Lung (tissue), 12 donors: ENCODE results near the gene B3GALT5. TPM values are rescaled to one million over a fixed set of nuclear protein-coding genes. Genes with fewer than 3 reads are reported as not detected.

Source experiments
- ATAC-seq: fragments of 200-7000 bp; cut with Tn5 transposase; one replicate; pipeline ENCODE4 v1.9.1; 2020; ENCODE audit warnings: moderate number of reproducible peaks; ENCODE audit not compliant: insufficient read depth, low FRiP score
- DNase-seq, 3 donors: peaks; one replicate each; pipeline ENCODE4 v3.0.0-alpha.2; 2013 to 2017
- H3K27ac ChIP-seq, 2 donors: one replicate each; pipeline ENCODE4 v1.5.1; 2013; ENCODE audit warnings: mild to moderate bottlenecking in 2 of 2, moderate library complexity in 2 of 2, control low read depth in 1 of 2, inconsistent platforms in 1 of 2, low read depth in 1 of 2, low read length in 1 of 2
- H3K27me3 ChIP-seq, 3 donors: one replicate each; pipeline ENCODE4 v1.5.1; 2013; ENCODE audit warnings: low read length in 2 of 3; ENCODE audit not compliant: control insufficient read depth in 3 of 3, insufficient read depth in 3 of 3
- H3K36me3 ChIP-seq, 4 donors: one replicate each; pipeline ENCODE4 v1.5.1; 2013; ENCODE audit warnings: low read length in 4 of 4, mild to moderate bottlenecking in 1 of 4, moderate library complexity in 1 of 4; ENCODE audit not compliant: control insufficient read depth in 4 of 4, insufficient read depth in 4 of 4
- H3K4me1 ChIP-seq, 5 donors: one replicate each; pipeline ENCODE4 v1.5.1; 2013; ENCODE audit warnings: low read length in 5 of 5, mild to moderate bottlenecking in 2 of 5, moderate library complexity in 1 of 5; ENCODE audit not compliant: control insufficient read depth in 5 of 5, insufficient read depth in 5 of 5
- H3K4me3 ChIP-seq: one replicate; pipeline ENCODE4 v1.5.1; 2013; ENCODE audit warnings: mild to moderate bottlenecking, control low read depth, moderate library complexity
- H3K9ac ChIP-seq, 2 donors: one replicate each; pipeline ENCODE4 v1.5.1; 2013; ENCODE audit warnings: low read length in 2 of 2, control low read depth in 1 of 2; ENCODE audit not compliant: insufficient read depth in 1 of 2
- H3K9me3 ChIP-seq, 4 donors: one replicate each; pipeline ENCODE4 v1.5.1; 2013; ENCODE audit warnings: low read length in 3 of 4, mild to moderate bottlenecking in 1 of 4, moderate library complexity in 1 of 4; ENCODE audit not compliant: control insufficient read depth in 4 of 4, insufficient read depth in 3 of 4
- CTCF ChIP-seq: IDR thresholded peaks from 2 replicates; pipeline ENCODE4 v1.5.1; 2012; ENCODE audit warnings: mild to moderate bottlenecking; ENCODE audit errors: control extremely low read depth, extremely low read depth
- WGBS, 2 donors: extraction: QIAGEN DNeasy Blood & Tissue Kit; methylation state at CpG; one replicate each; pipeline ENCODE4 v1.1.7; 2013; 5-methylcytosine and 5-hydroxymethylcytosine counted together
- polyA plus RNA-seq, 2 donors: library from polyadenylated mRNA; stranded (reverse); fragments of 200-250 nt; gene quantifications; one replicate each; pipeline ENCODE4 v1.2.1, GENCODE V29; 2013
- total RNA-seq, 2 donors: library from RNA; depleted of rRNA in 1 of 2; stranded (reverse); fragments of >200 nt in 1 of 2; gene quantifications; one replicate each; pipeline ENCODE4 v1.2.1, GENCODE V29; 2014 to 2021
- donor health status: control.
- donor health status: control.
- donor health status: Bipolar disorder and iron deficiency.
- donor health status: healthy.
- donor health status: DM: yes; HTN: yes; CAD: no.

The B3GALT5 gene
- total and polyA plus RNA-seq, 4 donors: 0.02 to 1.1 (median 0.50) TPM

GRCh38 chr21:39661121-39661520 is 48.4 kb downstream of the B3GALT5 start:
- Histone ChIP-seq H3K27me3 (no peaks in the 10 kb centered on the region), H3K4me1 (peaks cover 0 to 19% (median 2%) of the 10 kb centered on the region in 5 donors), H3K9ac (no peak overlapping the region), H3K27ac (no peak overlapping the region), H3K9me3 (no peaks in the 10 kb centered on the region), H3K4me3 (no peak overlapping the region), H3K36me3 (no peaks in the 10 kb centered on the region)
- ATAC-seq (no peak), DNase-seq (no peak)
- no peak for TF ChIP-seq CTCF
- WGBS, 2 donors: 96 to 97% methylated on average over 18 of the region's 18 CpGs

DNA sequence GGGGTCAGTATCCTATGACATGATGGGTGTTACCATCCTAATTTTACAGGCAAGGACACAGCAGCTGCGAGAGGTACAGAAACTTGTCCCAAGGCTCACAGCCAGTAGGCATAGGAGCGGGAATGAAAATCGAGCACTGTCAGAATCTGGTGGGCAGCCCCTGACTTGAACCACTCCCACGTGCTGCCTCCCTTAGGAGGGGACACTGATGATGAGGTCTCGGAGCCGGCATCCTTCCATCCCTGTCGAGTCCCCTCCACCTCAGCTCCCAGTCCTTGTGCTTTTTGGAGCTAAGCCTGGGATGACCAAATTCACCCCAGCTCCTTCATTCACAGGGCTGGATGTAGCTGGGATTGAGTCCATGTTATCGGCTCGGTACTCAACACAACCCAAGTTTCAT is 49.0 kb downstream of the B3GALT5 start:
- no peak for TF ChIP-seq CTCF
- Histone ChIP-seq H3K27ac (no peak overlapping the region), H3K36me3 (no peaks in the 10 kb centered on the region), H3K9ac (no peak overlapping the region), H3K4me3 (no peak overlapping the region), H3K9me3 (no peaks in the 10 kb centered on the region), H3K4me1 (peaks cover 0 to 21% (median 2%) of the 10 kb centered on the region in 5 donors), H3K27me3 (no peaks in the 10 kb centered on the region)
- 94 to 96% methylated on average over 9 of the region's 9 CpGs for WGBS, 2 donors
- ATAC-seq: no peak
- no peak for DNase-seq

- no peak overlapping the region for H3K9ac ChIP-seq
- DNase-seq (no peak), ATAC-seq (no peak)
- H3K36me3 ChIP-seq: no peaks in the 10 kb centered on the region
- H3K9me3 ChIP-seq: no peaks in the 10 kb centered on the region
- WGBS, 2 donors: 89 to 90% methylated on average over 8 of the region's 8 CpGs
- H3K4me1 ChIP-seq: peaks cover 0 to 24% (median 4%) of the 10 kb centered on the region in 5 donors
- H3K27ac ChIP-seq: no peak overlapping the region
- H3K27me3 ChIP-seq: no peaks in the 10 kb centered on the region
- H3K4me3 ChIP-seq: no peak overlapping the region
- no peak for TF ChIP-seq CTCF
Observed at GRCh38 chr21:39662411-39662953, 49.7 kb downstream of the B3GALT5 start.

DNA sequence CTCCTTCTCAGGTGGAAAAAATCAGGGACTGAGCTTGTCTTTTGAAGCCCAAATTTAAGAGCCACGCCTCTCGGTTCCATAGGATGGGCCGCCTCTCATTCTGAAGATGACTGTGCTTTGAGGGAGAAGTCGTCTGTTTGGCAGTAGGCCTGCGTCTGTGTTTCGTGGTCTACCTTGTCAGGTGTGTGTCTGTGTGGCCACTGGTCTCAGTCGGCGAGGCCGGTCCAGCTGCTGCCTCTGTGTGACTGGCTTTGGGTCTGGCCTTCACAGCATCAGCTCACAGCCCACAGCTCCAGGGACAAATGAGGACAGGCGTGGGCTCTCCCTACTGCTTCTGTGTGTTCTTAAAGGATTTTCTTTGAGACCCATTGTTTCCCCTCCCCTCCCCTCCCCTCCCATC is 50.3 kb downstream of the B3GALT5 start:
- no peak for TF ChIP-seq CTCF
- Histone ChIP-seq H3K36me3 (no peaks in the 10 kb centered on the region), H3K4me3 (no peak overlapping the region), H3K4me1 (peaks cover 0 to 28% (median 4%) of the 10 kb centered on the region in 5 donors), H3K27me3 (no peaks in the 10 kb centered on the region), H3K9ac (no peak overlapping the region), H3K27ac (no peak overlapping the region), H3K9me3 (no peaks in the 10 kb centered on the region)
- DNase-seq (no peak), ATAC-seq (no peak)
- WGBS, 2 donors: 92% methylated on average over 10 of the region's 10 CpGs
